Sigmoid colon (tissue), 7 donors: Measurements from ENCODE around the gene PEA15. TPM values are rescaled to one million over a fixed set of nuclear protein-coding genes. Genes with fewer than 3 reads are reported as not detected.

Experiments used
- DNase-seq: peaks from one replicate; pipeline ENCODE4 v3.0.0-alpha.2; 2019
- H3K27ac ChIP-seq, 4 donors: fragments of 200-600 bp; sonication (generic); one replicate each; pipeline ENCODE4 v1.5.1; 2016 to 2019; ENCODE audit warnings: mild to moderate bottlenecking in 1 of 4
- H3K27me3 ChIP-seq, 3 donors: fragments of 200-600 bp; sonication (generic); one replicate each; pipeline ENCODE4 v1.5.1; 2019; ENCODE audit warnings: mild to moderate bottlenecking in 1 of 3
- H3K36me3 ChIP-seq, 4 donors: fragments of 200-600 bp; sonication (generic); one replicate each; pipeline ENCODE4 v1.5.1; 2016 to 2019
- H3K4me1 ChIP-seq, 4 donors: fragments of 200-600 bp; sonication (generic); one replicate each; pipeline ENCODE4 v1.5.1; 2017 to 2019
- H3K4me3 ChIP-seq, 4 donors: fragments of 200-600 bp; sonication (generic); one replicate each; pipeline ENCODE4 v1.5.1; 2017 to 2019; ENCODE audit warnings: mild to moderate bottlenecking in 2 of 4, moderate library complexity in 1 of 4
- H3K9me3 ChIP-seq, 4 donors: fragments of 200-600 bp in 3 of 4; sonication (generic) in 3 of 4; one replicate each; pipeline versions ENCODE4 v1.5.1 to v1.6.1; 2013 to 2019
- CTCF ChIP-seq, 4 experiments: fragments of 450-650 bp in 3 of 4; fragments of 200-600 bp in 1 of 4; IDR thresholded peaks; one replicate each; pipeline ENCODE4 v1.5.1; 2016 to 2019; ENCODE audit warnings: antibody characterized with exemption in 4 of 4, mild to moderate bottlenecking in 3 of 4, moderate library complexity in 2 of 4
- EP300 ChIP-seq, 4 donors: sonication (generic); formaldehyde crosslinking; IDR thresholded peaks; one replicate each; pipeline ENCODE4 v1.6.1; 2017; ENCODE audit warnings: antibody characterized with exemption in 4 of 4
- POLR2A ChIP-seq, 2 donors: fragments of 450-650 bp; IDR thresholded peaks; one replicate each; pipeline ENCODE4 v1.6.1; 2016; ENCODE audit warnings: antibody characterized with exemption in 2 of 2, mild to moderate bottlenecking in 2 of 2, moderate library complexity in 2 of 2
- POLR2AphosphoS5 ChIP-seq, 4 donors: sonication (generic); formaldehyde crosslinking; IDR thresholded peaks; one replicate each; pipeline ENCODE4 v1.6.1; 2017; ENCODE audit warnings: antibody characterized with exemption in 4 of 4
- WGBS, 2 donors: extraction: QIAGEN DNeasy Blood & Tissue Kit; methylation state at CpG; one replicate each; pipeline ENCODE4 v1.1.7; 2013; 5-methylcytosine and 5-hydroxymethylcytosine counted together
- intact Hi-C: fragments of 100-400 bp; cut with DNase I; formaldehyde crosslinking; loops from one replicate; pipeline ENCODE4 v1.15.1; 2023
- polyA plus RNA-seq, 3 donors: library from polyadenylated mRNA; stranded (reverse); fragments of 200-250 nt; gene quantifications; one replicate each; pipeline ENCODE4 v1.2.3, GENCODE V29; 2013
- total RNA-seq, 4 donors: library from RNA; depleted of rRNA; stranded (reverse); fragments of >200 nt; gene quantifications; one replicate each; pipeline ENCODE4 v1.1.0, GENCODE V29; 2016
- donor health status: healthy with polysubstance abuse.
- donor health status: Bipolar disorder and iron deficiency.
- donor health status: healthy.

The PEA15 gene
- total and polyA plus RNA-seq, 7 donors: 42.5 to 126 (median 98.5) TPM

DNA sequence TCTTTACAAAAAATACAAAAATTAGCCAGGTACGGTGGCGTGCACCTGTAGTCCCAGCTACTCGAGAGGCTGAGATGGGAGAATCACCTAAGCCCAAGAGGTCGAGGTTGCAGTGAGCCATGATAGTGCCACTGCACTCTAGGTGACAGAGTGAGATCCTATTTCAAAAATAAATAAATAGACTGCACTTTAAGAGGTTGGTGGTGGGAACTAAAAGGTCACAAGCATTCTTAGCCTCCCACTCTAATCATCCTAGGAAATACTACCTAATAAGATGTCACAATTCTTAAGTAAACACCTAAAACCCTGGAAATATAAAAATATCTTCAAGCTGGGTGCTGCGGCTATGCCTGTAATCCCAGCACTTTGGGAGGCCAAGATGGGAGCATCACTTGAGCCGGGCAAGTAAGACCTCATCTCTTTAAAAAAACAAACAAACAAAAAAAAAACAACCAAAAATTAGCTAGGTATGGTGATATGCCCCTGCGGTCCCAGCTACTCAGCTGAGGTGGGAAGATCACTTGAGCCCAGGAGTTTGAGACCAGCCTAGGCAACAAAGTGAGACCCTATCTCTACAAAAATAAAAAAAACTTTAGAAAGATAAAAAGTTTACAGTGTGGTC, 53.1 kb downstream of the PEA15 start:
- DNase-seq: no peak
- peak overlapping the region in 2 of 4 donors; percentile 58 to 63 for H3K27ac ChIP-seq
- H3K9me3 ChIP-seq: no peaks in the 10 kb centered on the region
- WGBS, 2 donors: 96% methylated on average over 7 of the region's 7 CpGs
- TF ChIP-seq POLR2A (IDR thresholded peaks at IDR 0.05) (no peak), CTCF (IDR thresholded peaks at IDR 0.05) (no peak), POLR2AphosphoS5 (IDR thresholded peaks at IDR 0.05) (no peak), EP300 (IDR thresholded peaks at IDR 0.05) (no peak)
- intact Hi-C loops: no loop called here
- H3K4me3 ChIP-seq: no peak overlapping the region
- H3K27me3 ChIP-seq: no peaks in the 10 kb centered on the region
- peaks cover 0 to 6% (median 0%) of the 10 kb centered on the region in 4 donors for H3K36me3 ChIP-seq
- H3K4me1 ChIP-seq: peaks cover 0 to 67% (median 59%) of the 10 kb centered on the region in 4 donors

GRCh38 chr1:160260406-160261382, 55.5 kb downstream of the PEA15 start:
- WGBS, 2 donors: 45 to 49% methylated on average over 6 of the region's 6 CpGs

DNA sequence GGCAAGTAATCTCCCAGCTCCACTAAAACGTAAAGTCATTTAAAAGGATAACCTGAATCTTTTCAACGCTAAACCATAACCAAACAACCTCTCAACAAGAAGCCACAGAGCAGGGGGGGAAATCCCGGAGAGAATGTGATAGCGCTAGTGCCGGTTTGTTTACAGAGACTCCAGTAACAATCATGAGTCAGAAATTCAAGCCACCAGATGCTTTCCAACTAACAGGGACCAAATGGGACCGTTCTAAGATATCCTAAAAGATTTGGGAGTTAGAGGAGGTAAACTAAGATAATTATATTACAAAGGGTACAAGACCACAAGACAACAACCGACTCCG, 56.3 kb downstream of the PEA15 start:
- intact Hi-C loops: no loop called here
- TF ChIP-seq POLR2AphosphoS5 (IDR thresholded peaks at IDR 0.05) (peak in 3 of 4 donors; percentile 2 to 40 (median 5)), EP300 (IDR thresholded peaks at IDR 0.05) (peak in 1 of 4 donors; percentile 42), CTCF (IDR thresholded peaks at IDR 0.05) (no peak), POLR2A (IDR thresholded peaks at IDR 0.05) (no peak)
- H3K27me3 ChIP-seq: no peaks in the 10 kb centered on the region
- H3K27ac ChIP-seq: peak overlapping the region; percentile 97 to 98 (median 98)
- peaks cover 0 to 53% (median 47%) of the 10 kb centered on the region in 4 donors for H3K4me1 ChIP-seq
- 0 to 1% methylated on average over 8 of the region's 8 CpGs for WGBS, 2 donors
- no peak for DNase-seq
- peak overlapping the region; percentile 81 to 96 (median 90) for H3K4me3 ChIP-seq
- no peaks in the 10 kb centered on the region for H3K36me3 ChIP-seq
- no peaks in the 10 kb centered on the region for H3K9me3 ChIP-seq

More at GRCh38 chr1:160260406-160261382, 55.5 kb downstream of the PEA15 start:
- H3K27ac ChIP-seq: peak overlapping the region; percentile 97 to 98 (median 98)
- H3K27me3 ChIP-seq: no peaks in the 10 kb centered on the region
- no peaks in the 10 kb centered on the region for H3K36me3 ChIP-seq
- H3K4me3 ChIP-seq: peak overlapping the region in 3 of 4 donors; percentile 81 to 91 (median 88)
- TF ChIP-seq CTCF (IDR thresholded peaks at IDR 0.05) (no peak), EP300 (IDR thresholded peaks at IDR 0.05) (no peak), POLR2A (IDR thresholded peaks at IDR 0.05) (no peak), POLR2AphosphoS5 (IDR thresholded peaks at IDR 0.05) (peak in 1 of 4 donors; percentile 9)
- intact Hi-C loops: no loop called here
- DNase-seq: no peak
- H3K4me1 ChIP-seq: peaks cover 0 to 62% (median 56%) of the 10 kb centered on the region in 4 donors
- H3K9me3 ChIP-seq: no peaks in the 10 kb centered on the region

DNA sequence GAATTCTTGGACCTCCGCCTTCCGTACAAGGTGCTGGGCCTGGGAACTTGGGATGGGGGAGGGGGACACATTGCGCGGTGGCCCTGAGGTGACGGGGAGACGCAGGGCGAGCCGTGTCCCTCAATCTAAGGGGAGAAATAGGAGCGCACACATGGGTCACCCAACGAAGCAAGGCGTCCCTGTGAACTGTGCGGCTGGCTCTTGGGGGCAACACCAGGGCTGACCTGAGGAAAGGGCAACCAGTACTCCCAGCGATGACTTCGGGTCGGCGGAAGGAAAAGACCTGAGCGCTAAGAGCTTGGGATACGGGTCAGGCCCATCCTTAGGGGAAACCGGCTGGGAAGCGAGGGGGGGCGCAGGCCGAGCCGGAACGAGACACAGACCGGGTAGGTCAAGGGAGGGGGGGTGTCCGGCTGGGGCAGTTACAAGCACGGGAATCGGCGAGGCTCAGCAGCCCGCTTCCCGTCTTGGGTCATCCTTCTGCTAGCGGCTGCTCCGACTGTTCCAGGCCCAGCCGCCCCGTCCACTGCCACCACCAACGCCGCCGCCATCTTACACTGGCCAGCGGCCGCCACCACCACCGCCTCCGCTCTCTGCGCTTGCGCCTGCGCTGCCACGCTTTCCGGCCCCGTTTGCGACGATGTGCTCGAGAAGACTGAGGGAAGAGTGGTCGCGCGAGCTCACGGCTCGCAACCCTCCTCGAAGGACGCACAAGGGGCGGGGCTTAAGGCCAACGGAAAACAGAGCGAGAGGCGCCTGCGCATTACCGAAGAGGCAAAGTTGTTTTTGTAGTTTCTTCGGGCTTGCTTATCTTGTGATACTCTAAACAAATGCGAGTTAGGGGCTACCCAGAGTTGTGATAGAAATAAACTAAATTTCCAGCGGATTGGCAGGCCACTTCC, 57.0 kb downstream of the PEA15 start, which contains the start of gene DCAF8:
TSS of gene DCAF8 (minus strand) at position 657 of the 902 bp plus-strand sequence. CDS start 18,541 bp downstream, outside the sequence.
- 0% methylated on average over 67 of the region's 67 CpGs for WGBS, 2 donors
- intact Hi-C loops: no loop called here

More for the DNA sequence above, 57.0 kb downstream of the PEA15 start, which contains the start of gene DCAF8:
- Histone ChIP-seq H3K4me1 (peaks cover 0 to 47% (median 41%) of the 10 kb centered on the region in 4 donors), H3K36me3 (no peaks in the 10 kb centered on the region), H3K27me3 (no peaks in the 10 kb centered on the region), H3K9me3 (no peaks in the 10 kb centered on the region), H3K27ac (peak within 1 kb of the TSS; percentile 97 to 98 (median 98)), H3K4me3 (peak within 1 kb of the TSS; percentile 81 to 96 (median 90))
- peak; percentile 99 for DNase-seq
- TF ChIP-seq POLR2AphosphoS5 (IDR thresholded peaks at IDR 0.05) (peak; percentile 97 to 99 (median 98)), CTCF (IDR thresholded peaks at IDR 0.05) (no peak), EP300 (IDR thresholded peaks at IDR 0.05) (no peak), POLR2A (IDR thresholded peaks at IDR 0.05) (peak; percentile 92 to 94)
